ENCODE measurements around the gene GGNBP2.

GGNBP2 gene

GRCh38 chr17:36578671-36579070 is 34.0 kb downstream of the GGNBP2 start:
- TF ChIP-seq CTCF (IDR thresholded peaks at IDR 0.05; ENCODE audit: borderline replicate concordance, control extremely low read depth, extremely low read depth, insufficient read depth, missing control alignments): no peak
- DNase-seq (ENCODE audit: low spot score): no peak
- in situ Hi-C loops (cut with MboI; ENCODE audit: low sequenced_read_pairs, unreplicated experiment): no loop called here

- in situ Hi-C loops (cut with MboI; ENCODE audit: low sequenced_read_pairs, unreplicated experiment): no loop called here
- DNase-seq (ENCODE audit: low spot score): no peak
- TF ChIP-seq CTCF (IDR thresholded peaks at IDR 0.05; ENCODE audit: borderline replicate concordance, control extremely low read depth, extremely low read depth, insufficient read depth, missing control alignments): no peak
These were observed 39.1 kb downstream of the GGNBP2 start for GRCh38 chr17:36583787-36584186.

GRCh38 chr17:36586138-36586537 is 41.4 kb downstream of the GGNBP2 start:
- in situ Hi-C loops (cut with MboI; ENCODE audit: low sequenced_read_pairs, unreplicated experiment): no loop called here
- no peak for DNase-seq (ENCODE audit: low spot score)
- TF ChIP-seq CTCF (IDR thresholded peaks at IDR 0.05; ENCODE audit: borderline replicate concordance, control extremely low read depth, extremely low read depth, insufficient read depth, missing control alignments): no peak

DNA sequence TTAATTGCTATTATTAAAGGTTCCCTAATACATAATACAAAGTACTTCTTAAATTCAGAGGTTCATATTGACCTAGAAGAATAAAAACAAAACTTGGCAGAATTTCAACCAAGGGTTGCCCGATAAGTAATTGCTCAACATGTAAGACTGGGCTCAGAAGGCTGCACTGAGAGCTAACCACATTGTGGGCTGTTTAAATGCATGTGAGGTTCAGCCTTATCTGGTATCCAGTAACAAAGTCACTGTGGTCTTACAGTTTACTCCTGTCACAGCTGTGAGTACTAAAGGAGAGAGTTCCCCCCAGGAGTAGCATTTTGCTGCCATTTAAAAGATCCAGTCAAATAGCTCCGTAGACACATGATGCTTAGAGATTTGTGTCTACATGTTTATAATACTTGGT is 45.4 kb downstream of the GGNBP2 start:
- no peak for TF ChIP-seq CTCF (IDR thresholded peaks at IDR 0.05; ENCODE audit: borderline replicate concordance, control extremely low read depth, extremely low read depth, insufficient read depth, missing control alignments)
- DNase-seq (ENCODE audit: low spot score): no peak
- in situ Hi-C loops (cut with MboI; ENCODE audit: low sequenced_read_pairs, unreplicated experiment): no loop called here

DNA sequence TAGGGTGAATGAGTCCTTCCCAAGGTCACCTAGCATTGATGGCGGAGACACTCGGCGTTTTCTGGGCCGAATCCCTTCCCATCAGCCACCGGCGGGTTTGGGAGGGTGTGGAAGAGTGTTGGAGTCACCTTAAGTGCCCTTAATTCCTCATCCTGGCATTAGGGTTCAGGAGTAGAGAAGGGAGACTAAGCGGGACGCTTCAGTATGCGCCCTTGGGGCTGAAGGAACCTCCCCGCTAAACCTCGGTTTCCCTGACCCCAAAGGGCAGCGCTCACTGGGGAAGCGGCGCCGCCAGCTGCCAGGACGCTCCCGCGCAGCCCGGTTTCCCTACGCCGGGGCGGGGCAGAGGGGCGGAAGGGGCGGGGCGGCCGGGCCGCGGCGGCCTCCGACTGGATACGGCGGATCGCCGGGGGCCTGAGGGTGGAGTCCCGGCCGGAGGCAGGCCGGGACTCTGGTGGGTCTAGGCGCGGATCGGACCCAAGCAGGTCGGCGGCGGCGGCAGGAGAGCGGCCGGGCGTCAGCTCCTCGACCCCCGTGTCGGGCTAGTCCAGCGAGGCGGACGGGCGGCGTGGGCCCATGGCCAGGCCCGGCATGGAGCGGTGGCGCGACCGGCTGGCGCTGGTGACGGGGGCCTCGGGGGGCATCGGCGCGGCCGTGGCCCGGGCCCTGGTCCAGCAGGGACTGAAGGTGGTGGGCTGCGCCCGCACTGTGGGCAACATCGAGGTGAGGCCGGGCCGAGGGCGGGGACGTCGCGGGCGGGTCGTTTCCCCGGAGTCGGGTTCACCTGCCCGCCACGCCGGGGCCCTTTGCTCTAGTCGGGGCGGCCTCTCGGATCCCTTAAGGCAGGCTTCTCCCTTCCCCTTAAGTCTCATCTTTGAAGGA is 47.0 kb downstream of the GGNBP2 start, which contains the start of gene DHRS11:
Gene DHRS11, plus strand, starts transcription at position 446 of the 882 bp plus-strand sequence. Its CDS starts 131 bp downstream, at position 577.
- peak; percentile 46 for TF ChIP-seq CTCF (IDR thresholded peaks at IDR 0.05; ENCODE audit: borderline replicate concordance, control extremely low read depth, extremely low read depth, insufficient read depth, missing control alignments)
- peak; percentile 97 for DNase-seq (ENCODE audit: low spot score)
- in situ Hi-C loops (cut with MboI; ENCODE audit: low sequenced_read_pairs, unreplicated experiment): no loop called here

DNA sequence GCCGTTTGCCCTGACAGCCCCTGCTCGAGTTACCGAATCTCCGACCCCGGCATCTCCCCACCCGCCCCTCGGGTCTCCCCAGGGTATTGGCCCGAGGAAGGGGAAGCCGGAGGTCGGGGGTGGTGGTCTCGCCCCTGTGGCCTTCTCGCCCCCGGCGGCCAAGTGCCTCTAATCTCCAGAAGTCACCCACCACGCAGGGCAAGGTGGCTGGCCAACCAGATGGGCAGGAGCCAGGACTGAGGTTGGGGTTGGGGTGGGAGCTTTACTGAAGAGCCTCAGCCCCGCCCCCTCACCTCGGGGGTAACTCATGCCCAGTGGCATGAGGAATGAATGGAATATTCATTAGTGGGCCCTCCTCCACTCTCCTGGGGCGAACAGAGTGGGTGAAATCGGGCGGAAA is 47.6 kb downstream of the GGNBP2 start:
- in situ Hi-C loops (cut with MboI; ENCODE audit: low sequenced_read_pairs, unreplicated experiment): no loop called here
- no peak for TF ChIP-seq CTCF (IDR thresholded peaks at IDR 0.05; ENCODE audit: borderline replicate concordance, control extremely low read depth, extremely low read depth, insufficient read depth, missing control alignments)
- no peak for DNase-seq (ENCODE audit: low spot score)

Measured in GM13976 (cell line).